ENCODE data around the gene RGCC.

- TF ChIP-seq EZH2 (IDR thresholded peaks at IDR 0.05): no peak
- TF ChIP-seq POLR2AphosphoS5 (IDR thresholded peaks at IDR 0.05; ENCODE audit: borderline replicate concordance, low read depth, low read length): no peak
- no peak for TF ChIP-seq FOXP2 (optimal IDR thresholded peaks at IDR 0.05; ENCODE audit: control extremely low read depth, extremely low read length, insufficient read depth)
Observed at GRCh38 chr13:41494202-41494601, 36.9 kb downstream of the RGCC start.

Data from SK-N-MC (cell line).